ENCODE data around the gene ZNF827.
A peak's percentile ranks its signal among the peaks of the same experiment; 100 is the strongest.

ZNF827 gene

DNA sequence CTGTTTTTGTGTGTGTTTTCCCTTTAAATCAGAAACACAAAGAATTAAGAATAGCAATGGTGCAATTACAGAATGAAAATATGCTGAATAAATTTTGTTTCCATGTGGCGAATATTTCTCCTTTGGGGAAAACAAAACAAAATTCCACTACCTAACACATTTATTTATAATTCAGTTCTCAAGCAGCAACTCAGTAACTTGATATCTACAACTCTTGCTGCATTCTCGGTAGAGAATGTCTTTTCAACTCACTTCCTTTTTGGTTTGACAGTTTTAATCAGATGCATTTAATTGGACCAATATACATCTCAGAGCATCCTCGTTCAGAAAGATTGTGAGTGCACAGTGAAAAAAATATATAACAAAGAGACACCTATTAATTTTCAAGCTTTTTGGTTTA is 30.8 kb downstream of the ZNF827 start:
- TF ChIP-seq, protein P1, sequence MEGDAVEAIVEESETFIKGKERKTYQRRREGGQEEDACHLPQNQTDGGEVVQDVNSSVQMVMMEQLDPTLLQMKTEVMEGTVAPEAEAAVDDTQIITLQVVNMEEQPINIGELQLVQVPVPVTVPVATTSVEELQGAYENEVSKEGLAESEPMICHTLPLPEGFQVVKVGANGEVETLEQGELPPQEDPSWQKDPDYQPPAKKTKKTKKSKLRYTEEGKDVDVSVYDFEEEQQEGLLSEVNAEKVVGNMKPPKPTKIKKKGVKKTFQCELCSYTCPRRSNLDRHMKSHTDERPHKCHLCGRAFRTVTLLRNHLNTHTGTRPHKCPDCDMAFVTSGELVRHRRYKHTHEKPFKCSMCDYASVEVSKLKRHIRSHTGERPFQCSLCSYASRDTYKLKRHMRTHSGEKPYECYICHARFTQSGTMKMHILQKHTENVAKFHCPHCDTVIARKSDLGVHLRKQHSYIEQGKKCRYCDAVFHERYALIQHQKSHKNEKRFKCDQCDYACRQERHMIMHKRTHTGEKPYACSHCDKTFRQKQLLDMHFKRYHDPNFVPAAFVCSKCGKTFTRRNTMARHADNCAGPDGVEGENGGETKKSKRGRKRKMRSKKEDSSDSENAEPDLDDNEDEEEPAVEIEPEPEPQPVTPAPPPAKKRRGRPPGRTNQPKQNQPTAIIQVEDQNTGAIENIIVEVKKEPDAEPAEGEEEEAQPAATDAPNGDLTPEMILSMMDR (IDR thresholded peaks at IDR 0.05; ENCODE audit: low read depth, low read length): no peak
- DNase-seq (ENCODE audit: low read depth, low spot score): peak; percentile 25
- in situ Hi-C loops (cut with HindIII; ENCODE audit: low sequenced_read_pairs): no loop called here
- no peak overlapping the region for H3K4me3 ChIP-seq (ENCODE audit: low read depth, low read length)

GRCh38 chr4:145907390-145907789 is 31.2 kb downstream of the ZNF827 start:
- in situ Hi-C loops (cut with HindIII; ENCODE audit: low sequenced_read_pairs): no loop called here

DNA sequence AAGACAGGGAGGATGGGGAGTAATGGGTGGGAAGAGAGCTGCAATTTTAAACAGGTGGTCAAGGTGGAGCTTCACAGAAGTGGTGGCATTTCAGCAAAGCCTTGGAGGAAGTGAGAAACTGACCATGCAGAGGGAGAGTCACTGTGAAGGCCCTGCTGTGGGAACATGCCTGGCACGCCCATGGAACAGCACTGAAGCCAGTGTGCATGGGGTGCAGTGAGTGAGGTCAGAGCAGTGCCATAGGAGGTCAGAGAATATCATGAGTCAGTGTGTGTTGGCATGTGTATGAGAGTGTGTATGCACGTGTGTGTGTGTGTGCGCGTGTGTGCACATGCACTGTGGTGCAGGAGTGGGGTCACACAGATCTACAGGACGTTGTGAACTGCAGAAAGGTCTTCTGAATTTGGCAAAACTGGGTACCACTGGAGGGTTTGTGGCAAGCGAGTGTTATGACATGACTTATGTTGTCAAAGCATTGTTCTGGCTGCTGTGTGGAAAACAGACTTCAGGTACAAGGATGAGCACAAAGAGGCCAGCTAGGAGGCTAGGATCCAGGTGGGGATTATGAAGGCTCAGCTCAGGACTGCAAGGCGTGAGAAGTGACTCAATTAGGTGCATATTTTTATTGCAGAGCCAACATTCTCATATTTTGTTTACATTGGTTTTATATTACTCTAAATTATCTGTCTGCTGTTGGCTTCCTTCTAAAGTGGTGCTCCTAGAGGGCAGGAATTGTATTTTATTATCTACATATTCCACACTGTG is 34.0 kb downstream of the ZNF827 start:
- no peak overlapping the region for H3K4me3 ChIP-seq (ENCODE audit: low read depth, low read length)
- TF ChIP-seq, protein P1 (IDR thresholded peaks at IDR 0.05; ENCODE audit: low read depth, low read length): no peak
- in situ Hi-C loops (cut with HindIII; ENCODE audit: low sequenced_read_pairs): no loop called here
- DNase-seq (ENCODE audit: low read depth, low spot score): no peak

More at GRCh38 chr4:145907390-145907789, 31.2 kb downstream of the ZNF827 start:
- H3K4me3 ChIP-seq (ENCODE audit: low read depth, low read length): no peak overlapping the region
- TF ChIP-seq, protein P1 (IDR thresholded peaks at IDR 0.05; ENCODE audit: low read depth, low read length): no peak
- DNase-seq (ENCODE audit: low read depth, low spot score): peak; percentile 30

DNA sequence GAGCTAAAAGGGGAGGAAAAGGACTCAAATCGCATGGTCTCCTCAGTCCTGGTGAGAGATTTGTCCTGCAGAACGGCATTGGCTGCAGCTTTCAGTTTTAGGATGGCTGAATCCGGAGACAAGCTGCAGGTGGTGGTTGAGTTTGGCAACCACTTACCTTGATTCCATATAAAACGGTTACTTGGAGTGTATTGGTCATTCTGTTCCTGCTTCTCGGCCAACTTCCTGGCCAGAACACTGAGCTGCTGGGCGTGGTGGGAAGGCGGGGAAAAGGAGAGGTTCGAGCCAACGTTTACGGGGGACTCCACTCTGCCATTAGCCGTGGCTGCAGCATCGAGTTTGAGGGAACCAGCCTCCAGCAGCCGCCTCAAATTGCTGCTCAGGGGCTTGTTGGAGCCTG is 36.1 kb downstream of the ZNF827 start:
- TF ChIP-seq, protein P1 (IDR thresholded peaks at IDR 0.05; ENCODE audit: low read depth, low read length): no peak
- no peak overlapping the region for H3K4me3 ChIP-seq (ENCODE audit: low read depth, low read length)
- in situ Hi-C loops (cut with HindIII; ENCODE audit: low sequenced_read_pairs): no loop called here
- DNase-seq (ENCODE audit: low read depth, low spot score): no peak

GRCh38 chr4:145899886-145900460 is 38.6 kb downstream of the ZNF827 start:
- TF ChIP-seq, protein P1 (IDR thresholded peaks at IDR 0.05; ENCODE audit: low read depth, low read length): no peak
- no peak overlapping the region for H3K4me3 ChIP-seq (ENCODE audit: low read depth, low read length)
- in situ Hi-C loops (cut with HindIII; ENCODE audit: low sequenced_read_pairs): no loop called here
- no peak for DNase-seq (ENCODE audit: low read depth, low spot score)

DNA sequence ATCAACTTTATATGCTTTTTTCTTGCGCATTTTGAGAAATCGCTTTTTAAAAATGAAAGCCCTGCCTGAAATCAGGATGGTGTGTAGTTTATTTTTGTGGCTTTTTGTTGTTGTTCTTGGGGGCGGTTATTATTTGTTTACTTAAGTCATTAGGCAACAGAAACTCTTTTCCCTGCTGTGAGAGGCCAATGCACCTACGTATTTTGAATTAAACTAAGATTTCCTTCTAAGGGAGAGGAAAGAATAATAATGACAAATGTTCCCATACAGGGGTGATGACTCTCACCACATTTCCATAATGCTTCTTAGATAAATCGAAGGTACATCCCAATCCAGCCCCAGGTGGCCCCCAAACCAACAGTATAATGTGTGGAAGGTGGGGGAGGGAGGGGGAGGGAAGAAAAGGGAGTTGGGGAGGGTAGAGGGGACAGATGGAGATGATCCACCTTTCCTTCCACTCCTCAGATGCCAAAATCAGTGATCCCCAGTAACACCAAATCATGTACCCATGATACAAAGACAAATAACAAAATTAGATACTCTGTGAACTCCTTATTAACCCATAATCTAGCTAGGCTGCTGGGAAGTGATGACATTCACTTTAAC is 39.6 kb downstream of the ZNF827 start:
- peak; percentile 64 for DNase-seq (ENCODE audit: low read depth, low spot score)
- TF ChIP-seq, protein P1 (IDR thresholded peaks at IDR 0.05; ENCODE audit: low read depth, low read length): no peak
- in situ Hi-C loops (cut with HindIII; ENCODE audit: low sequenced_read_pairs): no loop called here
- no peak overlapping the region for H3K4me3 ChIP-seq (ENCODE audit: low read depth, low read length)
